Measurements from ENCODE around the gene UPK3A.

The UPK3A gene

GRCh38 chr22:45284705-45285262, at the start of gene UPK3A:
Gene UPK3A (plus strand): TSS chr22:45284949. CDS start chr22:45285014, 65 bp downstream.
- no peak for DNase-seq (ENCODE audit: low read depth in 2 of 2)

- DNase-seq (ENCODE audit: low read depth in 2 of 2) = no peak
Observed at GRCh38 chr22:45235101-45235777, 49.5 kb upstream of the UPK3A start.

- no peak for DNase-seq (ENCODE audit: low read depth in 2 of 2)
Observed at GRCh38 chr22:45235851-45236342, 48.9 kb upstream of the UPK3A start.

GRCh38 chr22:45237065-45237990, 47.4 kb upstream of the UPK3A start:
- DNase-seq (ENCODE audit: low read depth in 2 of 2) = no peak

- DNase-seq (ENCODE audit: low read depth in 2 of 2) = no peak
Observed at GRCh38 chr22:45238076-45238956, 46.4 kb upstream of the UPK3A start.

GRCh38 chr22:45238957-45239680, 45.6 kb upstream of the UPK3A start:
- no peak for DNase-seq (ENCODE audit: low read depth in 2 of 2)

GRCh38 chr22:45239681-45240051, 45.1 kb upstream of the UPK3A start:
- no peak for DNase-seq (ENCODE audit: low read depth in 2 of 2)

- DNase-seq (ENCODE audit: low read depth in 2 of 2) = no peak
Observed at GRCh38 chr22:45240104-45240809, 44.5 kb upstream of the UPK3A start.

- DNase-seq (ENCODE audit: low read depth in 2 of 2) = peak in 1 of 2 experiments; percentile 28
Observed at GRCh38 chr22:45240810-45241631, 43.7 kb upstream of the UPK3A start, which contains the start of gene KIAA0930. Gene KIAA0930 (minus strand): TSS chr22:45240894. CDS start chr22:45240703, 191 bp downstream.

- DNase-seq (ENCODE audit: low read depth in 2 of 2) = no peak
Observed at GRCh38 chr22:45242778-45243191, 42.0 kb upstream of the UPK3A start.

GRCh38 chr22:45244916-45245315, 39.8 kb upstream of the UPK3A start:
- no peak for DNase-seq (ENCODE audit: low read depth in 2 of 2)

- DNase-seq (ENCODE audit: low read depth in 2 of 2) = peak; percentile 86 to 88
Observed at GRCh38 chr22:45246060-45246985, 38.4 kb upstream of the UPK3A start.

- no peak for DNase-seq (ENCODE audit: low read depth in 2 of 2)
Observed at GRCh38 chr22:45248832-45249561, 35.8 kb upstream of the UPK3A start.

- DNase-seq (ENCODE audit: low read depth in 2 of 2) = no peak
Observed at GRCh38 chr22:45251825-45252224, 32.9 kb upstream of the UPK3A start.

GRCh38 chr22:45253039-45253641, 31.6 kb upstream of the UPK3A start:
- no peak for DNase-seq (ENCODE audit: low read depth in 2 of 2)

GRCh38 chr22:45254388-45254787, 30.4 kb upstream of the UPK3A start:
- no peak for DNase-seq (ENCODE audit: low read depth in 2 of 2)

- DNase-seq (ENCODE audit: low read depth in 2 of 2) = no peak
Observed at GRCh38 chr22:45254789-45255278, 29.9 kb upstream of the UPK3A start.
